K562 (cell line): Measurements from ENCODE around the gene GLIPR1L2. TPM values are rescaled to one million over a fixed set of nuclear protein-coding genes. Genes with fewer than 3 reads are reported as not detected.

Source experiments
- CREB1 ChIP-seq, 2 experiments: sonication (generic) in 1 of 2; formaldehyde crosslinking in 1 of 2; IDR thresholded peaks; 2 replicates each; pipeline versions ENCODE4 v1.6.1 to v1.8.0; 2012 to 2022; ENCODE audit warnings: inconsistent platforms in 1 of 2, mild to moderate bottlenecking in 1 of 2, missing genetic modification reagents in 1 of 2, moderate library complexity in 1 of 2
- CTBP1 ChIP-seq: fragments of 450-650 bp; IDR thresholded peaks from 2 replicates; pipeline ENCODE4 v1.6.1; 2016; ENCODE audit warnings: borderline replicate concordance
- DDX20 ChIP-seq: fragments of 450-650 bp; IDR thresholded peaks from 2 replicates; pipeline ENCODE4 v1.6.1; 2016; ENCODE audit warnings: missing genetic modification characterization, low read depth, mild to moderate bottlenecking, missing compliant biosample characterization, moderate library complexity
- EHMT2 ChIP-seq: fragments of 450-650 bp; IDR thresholded peaks from 2 replicates; pipeline ENCODE4 v1.6.1; 2018; ENCODE audit warnings: antibody characterized with exemption
- ETV5 ChIP-seq: sonication (generic); formaldehyde crosslinking; IDR thresholded peaks from 2 replicates; pipeline ENCODE4 v1.4.0; 2020; ENCODE audit warnings: low read depth, mild to moderate bottlenecking, missing genetic modification reagents
- GTF2A2 ChIP-seq: IDR thresholded peaks from 2 replicates; pipeline ENCODE4 v1.6.1; 2016; ENCODE audit warnings: mild to moderate bottlenecking, missing genetic modification characterization, missing compliant biosample characterization
- GTF2F1 ChIP-seq: IDR thresholded peaks from 2 replicates; pipeline ENCODE4 v1.6.1; 2011; ENCODE audit warnings: low read depth, low read length, improper control_type of control experiment
- PBX2 ChIP-seq, 2 experiments: IDR thresholded peaks in 1 of 2; conservative IDR thresholded peaks in 1 of 2; 2 replicates each; pipeline ENCODE4 v1.6.1; 2016; ENCODE audit warnings: low read depth in 2 of 2, mild to moderate bottlenecking in 1 of 2, missing compliant biosample characterization in 1 of 2, missing genetic modification characterization in 1 of 2, moderate library complexity in 1 of 2
- PCBP1 ChIP-seq: fragments of 200-400 bp; formaldehyde crosslinking; IDR thresholded peaks from 2 replicates; pipeline ENCODE4 v1.6.1; 2018; ENCODE audit warnings: mild to moderate bottlenecking, low read depth, low read length; ENCODE audit not compliant: poor library complexity, severe bottlenecking
- PHF8 ChIP-seq: fragments of 200-600 bp; sonication (generic); IDR thresholded peaks from 2 replicates; pipeline ENCODE4 v1.6.1; 2012; ENCODE audit warnings: mixed run types, mild to moderate bottlenecking, inconsistent platforms, low read length, moderate library complexity, borderline replicate concordance
- PTBP1 ChIP-seq: fragments of 200-400 bp; formaldehyde crosslinking; IDR thresholded peaks from 2 replicates; pipeline ENCODE4 v1.6.1; 2017; ENCODE audit warnings: low read depth, low read length
- RBFOX2 ChIP-seq: fragments of 200-400 bp; formaldehyde crosslinking; IDR thresholded peaks from 2 replicates; pipeline ENCODE4 v1.6.1; 2017; ENCODE audit warnings: low read depth, mild to moderate bottlenecking, low read length, moderate library complexity
- SETDB1 ChIP-seq: IDR thresholded peaks from one replicate; pipeline ENCODE4 v1.6.1; 2012; ENCODE audit warnings: low read length, control low read depth, inconsistent platforms
- SRSF7 ChIP-seq: fragments of 200-400 bp; formaldehyde crosslinking; optimal IDR thresholded peaks from 2 replicates; pipeline ENCODE3; 2017; ENCODE audit warnings: mild to moderate bottlenecking, low read depth, low read length
- ZBTB2 ChIP-seq: fragments of 450-650 bp; IDR thresholded peaks from 2 replicates; pipeline ENCODE4 v1.6.1; 2016; ENCODE audit warnings: antibody characterized with exemption
- ZNF12 ChIP-seq: sonication (generic); formaldehyde crosslinking; IDR thresholded peaks from 2 replicates; pipeline ENCODE4 v1.4.0; 2020; ENCODE audit warnings: mild to moderate bottlenecking, missing genetic modification reagents
- ZNF239 ChIP-seq: fragments of 250-450 bp; sonication (Bioruptor Pico); IDR thresholded peaks from 2 replicates; pipeline ENCODE4 v1.4.0; 2020; ENCODE audit warnings: mild to moderate bottlenecking
- ZNF274 ChIP-seq: IDR thresholded peaks from 2 replicates; pipeline ENCODE4 v1.6.1; 2011; ENCODE audit warnings: low read depth, mild to moderate bottlenecking, low read length, moderate library complexity, borderline replicate concordance
- ZNF316 ChIP-seq: fragments of 450-650 bp; IDR thresholded peaks from 2 replicates; pipeline ENCODE4 v1.6.1; 2016
- ZNF512 ChIP-seq: IDR thresholded peaks from 2 replicates; pipeline ENCODE4 v1.6.1; 2016; ENCODE audit warnings: missing genetic modification characterization, missing compliant biosample characterization
- ZNF696 ChIP-seq: fragments of 250-450 bp; sonication (Bioruptor Pico); conservative IDR thresholded peaks from 2 replicates; pipeline ENCODE4 v1.4.0; 2020; ENCODE audit warnings: mild to moderate bottlenecking, moderate library complexity
- polyA plus RNA-seq, 8 experiments: library from polyadenylated mRNA; depleted of rRNA in 4 of 8; stranded (reverse) in 5 of 8; unstranded in 3 of 8; fragments of >200 nt; fragmentation: Nextera tagmentation in 2 of 8; fragmentation: Illumina TruSeq in 1 of 8; extraction: Ambion mirVana in 2 of 8; extraction: Trizol in 1 of 8; gene quantifications; 2 replicates each; pipeline versions ENCODE4 v1.2.1 to v1.2.3, GENCODE V29; 2011 to 2014; ENCODE audit warnings: inconsistent platforms in 1 of 8, missing spikeins in 1 of 8
- total RNA-seq, 7 experiments: library from RNA; depleted of rRNA in 6 of 7; stranded (reverse); fragments of >200 nt in 6 of 7; fragmentation: Illumina TruSeq in 2 of 7; extraction: Trizol in 2 of 7; gene quantifications; 2 replicates each; pipeline versions ENCODE4 v1.2.1 to v1.2.3, GENCODE V29; 2011 to 2021; ENCODE audit warnings: low replicate concordance in 1 of 7

Gene GLIPR1L2
- total and polyA plus RNA-seq, 9 of the 15 experiments (the other 6 are each of a cell fraction or from before 2014, with no cell fraction given), result not detected

- TF ChIP-seq ZNF512 (tag), result no peak
- TF ChIP-seq CTBP1, result 0 out of 2 replicates have a peak, but pooled peaks have one; percentile 33
- TF ChIP-seq ZNF316, result 0 out of 2 replicates have a peak, but pooled peaks have one; percentile 0
- TF ChIP-seq GTF2F1, result no peak
- TF ChIP-seq ZNF274, result no peak
- peak; percentile 22; the same call in 1 of the 2 replicates for TF ChIP-seq PHF8
- 0 out of 2 replicates have a peak, but pooled peaks have one; percentile 15 for TF ChIP-seq CREB1 (IDR thresholded peaks at IDR 0.05)
- no peak for TF ChIP-seq CREB1 (CRISPR knock-in tag; IDR thresholded peaks at IDR 0.05)
- no peak for TF ChIP-seq ZNF696
- no peak for TF ChIP-seq ZNF12 (CRISPR knock-in tag)
- TF ChIP-seq GTF2A2 (tag), result no peak
- no peak for TF ChIP-seq ETV5 (CRISPR knock-in tag)
- TF ChIP-seq PBX2 (CRISPR knock-in tag; IDR thresholded peaks at IDR 0.05; ENCODE audit: low read depth), result no peak
- TF ChIP-seq PBX2 (tag; conservative IDR thresholded peaks at IDR 0.05; ENCODE audit: low read depth), result peak; percentile 82
- peak; percentile 91 for TF ChIP-seq EHMT2
- no peak for TF ChIP-seq PTBP1
- peak; percentile 55 for TF ChIP-seq RBFOX2
- no peak for TF ChIP-seq ZNF239 (CRISPR knock-in tag)
- no peak for TF ChIP-seq PCBP1
- TF ChIP-seq ZBTB2, result peak; percentile 63
- TF ChIP-seq SRSF7, result no peak
- TF ChIP-seq DDX20 (tag), result no peak
- TF ChIP-seq SETDB1, result no peak
Observed at GRCh38 chr12:75390899-75391538, at the start of gene GLIPR1L2 (continued).
